SK-N-SH (cell line): ENCODE results near the gene SETD5.

ENCODE experiments used
- CTCF ChIP-seq: fragments of 200-600 bp; sonication (generic); IDR thresholded peaks from 2 replicates; pipeline ENCODE4 v1.6.1; 2017; ENCODE audit warnings: antibody characterized with exemption, mild to moderate bottlenecking, moderate library complexity
- EP300 ChIP-seq, 2 experiments: IDR thresholded peaks; 2 replicates each; pipeline versions ENCODE4 v1.4.0 to v1.6.1; 2012; ENCODE audit warnings: borderline replicate concordance in 1 of 2, low read depth in 1 of 2, low read length in 1 of 2
- FOSL2 ChIP-seq: IDR thresholded peaks from 2 replicates; pipeline ENCODE4 v1.4.0; 2012; ENCODE audit warnings: low read depth, mild to moderate bottlenecking, moderate library complexity, borderline replicate concordance
- GABPA ChIP-seq: IDR thresholded peaks from 2 replicates; pipeline ENCODE4 v1.4.0; 2012; ENCODE audit warnings: low read depth, mild to moderate bottlenecking
- GATA2 ChIP-seq: sonication (generic); formaldehyde crosslinking; IDR thresholded peaks from 2 replicates; pipeline ENCODE4 v1.5.0; 2020; ENCODE audit warnings: mild to moderate bottlenecking, missing genetic modification reagents
- NRF1 ChIP-seq: IDR thresholded peaks from 2 replicates; pipeline ENCODE4 v1.6.1; 2012; ENCODE audit warnings: low read depth, mild to moderate bottlenecking, low read length
- PBX3 ChIP-seq: IDR thresholded peaks from 2 replicates; pipeline ENCODE4; 2012
- POLR2AphosphoS5 ChIP-seq: IDR thresholded peaks from 2 replicates; pipeline ENCODE4 v1.6.1; 2012; ENCODE audit warnings: low read depth, low read length
- TAF1 ChIP-seq: IDR thresholded peaks from 2 replicates; pipeline ENCODE4 v1.6.1; 2012; ENCODE audit warnings: low read depth, mild to moderate bottlenecking, low read length, moderate library complexity, borderline replicate concordance
- TEAD4 ChIP-seq: IDR thresholded peaks from 2 replicates; pipeline ENCODE4 v1.4.0; 2012; ENCODE audit warnings: mild to moderate bottlenecking, borderline replicate concordance; ENCODE audit not compliant: insufficient read depth
- YY1 ChIP-seq: IDR thresholded peaks from 2 replicates; pipeline ENCODE4 v1.4.0; 2012; ENCODE audit warnings: low read depth, mild to moderate bottlenecking
- ZBTB33 ChIP-seq: IDR thresholded peaks from 2 replicates; pipeline ENCODE4 v1.4.0; 2012; ENCODE audit warnings: low read depth, borderline replicate concordance
- TF ChIP-seq, protein P1 (sequence below): fragments of 150-350 bp; IDR thresholded peaks from 2 replicates; pipeline ENCODE4 v1.6.1; 2017; ENCODE audit warnings: antibody characterized with exemption, low read length, low read depth, borderline replicate concordance
- TF ChIP-seq, protein P2 (sequence below): IDR thresholded peaks from 2 replicates; pipeline ENCODE4 v1.6.1; 2012; ENCODE audit warnings: mild to moderate bottlenecking, low read depth, low read length, moderate library complexity

DNA sequence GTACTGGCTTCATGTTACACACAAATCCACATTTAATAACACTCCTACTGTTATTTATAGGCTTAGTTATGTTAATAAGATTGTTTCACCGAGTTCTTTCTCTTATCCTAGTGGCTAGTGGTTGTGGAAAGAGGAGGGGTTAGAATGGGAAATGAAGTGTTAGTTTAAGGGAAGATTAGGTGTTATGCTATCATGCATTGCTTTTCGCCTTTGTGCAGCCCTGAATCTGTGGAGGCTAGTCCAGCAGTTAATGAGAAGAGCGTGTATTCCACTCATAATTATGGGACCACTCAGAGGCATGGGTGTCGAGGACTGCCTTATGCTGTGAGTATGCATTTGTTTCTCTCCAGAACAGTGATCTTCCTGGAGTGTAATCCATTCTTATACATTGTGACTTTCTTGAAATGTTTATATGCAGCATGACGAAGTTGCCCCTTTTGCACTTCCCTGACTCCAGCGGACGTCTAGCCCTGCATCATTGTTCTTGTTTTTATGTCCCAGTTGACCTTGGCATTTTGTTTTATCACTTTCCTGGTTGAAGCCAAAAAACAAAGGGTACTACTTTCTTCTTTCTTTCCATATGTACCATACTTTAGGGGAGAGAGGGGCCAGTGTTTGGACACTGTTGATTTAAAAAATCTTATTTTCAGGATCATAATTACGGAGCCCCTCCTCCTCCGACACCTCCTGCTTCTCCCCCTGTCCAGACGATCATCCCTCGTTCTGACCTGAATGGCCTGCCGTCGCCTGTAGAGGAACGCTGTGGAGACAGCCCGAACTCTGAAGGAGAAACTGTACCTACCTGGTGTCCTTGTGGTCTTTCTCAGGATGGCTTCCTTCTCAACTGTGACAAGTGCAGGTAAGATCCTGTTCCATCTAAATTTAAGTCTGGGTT is 36.5 kb downstream of the SETD5 start:
- no peak for TF ChIP-seq PBX3
- no peak for TF ChIP-seq GATA2 (CRISPR knock-in tag)
- no peak for TF ChIP-seq CTCF
- TF ChIP-seq, protein P1, sequence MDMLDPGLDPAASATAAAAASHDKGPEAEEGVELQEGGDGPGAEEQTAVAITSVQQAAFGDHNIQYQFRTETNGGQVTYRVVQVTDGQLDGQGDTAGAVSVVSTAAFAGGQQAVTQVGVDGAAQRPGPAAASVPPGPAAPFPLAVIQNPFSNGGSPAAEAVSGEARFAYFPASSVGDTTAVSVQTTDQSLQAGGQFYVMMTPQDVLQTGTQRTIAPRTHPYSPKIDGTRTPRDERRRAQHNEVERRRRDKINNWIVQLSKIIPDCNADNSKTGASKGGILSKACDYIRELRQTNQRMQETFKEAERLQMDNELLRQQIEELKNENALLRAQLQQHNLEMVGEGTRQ, result no peak
- TF ChIP-seq POLR2AphosphoS5, result no peak
- no peak for TF ChIP-seq GABPA
- no peak for TF ChIP-seq FOSL2
- no peak for TF ChIP-seq EP300 (IDR thresholded peaks at IDR 0.05; ENCODE audit: borderline replicate concordance in 1 of 2, low read depth in 1 of 2, low read length in 1 of 2)
- TF ChIP-seq, protein P2, sequence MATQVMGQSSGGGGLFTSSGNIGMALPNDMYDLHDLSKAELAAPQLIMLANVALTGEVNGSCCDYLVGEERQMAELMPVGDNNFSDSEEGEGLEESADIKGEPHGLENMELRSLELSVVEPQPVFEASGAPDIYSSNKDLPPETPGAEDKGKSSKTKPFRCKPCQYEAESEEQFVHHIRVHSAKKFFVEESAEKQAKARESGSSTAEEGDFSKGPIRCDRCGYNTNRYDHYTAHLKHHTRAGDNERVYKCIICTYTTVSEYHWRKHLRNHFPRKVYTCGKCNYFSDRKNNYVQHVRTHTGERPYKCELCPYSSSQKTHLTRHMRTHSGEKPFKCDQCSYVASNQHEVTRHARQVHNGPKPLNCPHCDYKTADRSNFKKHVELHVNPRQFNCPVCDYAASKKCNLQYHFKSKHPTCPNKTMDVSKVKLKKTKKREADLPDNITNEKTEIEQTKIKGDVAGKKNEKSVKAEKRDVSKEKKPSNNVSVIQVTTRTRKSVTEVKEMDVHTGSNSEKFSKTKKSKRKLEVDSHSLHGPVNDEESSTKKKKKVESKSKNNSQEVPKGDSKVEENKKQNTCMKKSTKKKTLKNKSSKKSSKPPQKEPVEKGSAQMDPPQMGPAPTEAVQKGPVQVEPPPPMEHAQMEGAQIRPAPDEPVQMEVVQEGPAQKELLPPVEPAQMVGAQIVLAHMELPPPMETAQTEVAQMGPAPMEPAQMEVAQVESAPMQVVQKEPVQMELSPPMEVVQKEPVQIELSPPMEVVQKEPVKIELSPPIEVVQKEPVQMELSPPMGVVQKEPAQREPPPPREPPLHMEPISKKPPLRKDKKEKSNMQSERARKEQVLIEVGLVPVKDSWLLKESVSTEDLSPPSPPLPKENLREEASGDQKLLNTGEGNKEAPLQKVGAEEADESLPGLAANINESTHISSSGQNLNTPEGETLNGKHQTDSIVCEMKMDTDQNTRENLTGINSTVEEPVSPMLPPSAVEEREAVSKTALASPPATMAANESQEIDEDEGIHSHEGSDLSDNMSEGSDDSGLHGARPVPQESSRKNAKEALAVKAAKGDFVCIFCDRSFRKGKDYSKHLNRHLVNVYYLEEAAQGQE, result no peak
- no peak for TF ChIP-seq NRF1
- TF ChIP-seq YY1, result no peak
- TF ChIP-seq TAF1, result no peak
- TF ChIP-seq TEAD4, result no peak
- no peak for TF ChIP-seq ZBTB33
